Activated CD8-positive, alpha-beta T cell treated with anti-CD3 and anti-CD28 coated beads for 36 hours (primary cell): ENCODE measurements around the gene USP10. TPM values are rescaled to one million over a fixed set of nuclear protein-coding genes. Genes with fewer than 3 reads are reported as not detected.

Experiments used
- ATAC-seq: fragments of 200-7000 bp; cut with Tn5 transposase; one replicate; pipeline ENCODE4 v1.10.0; 2021; ENCODE audit warnings: mild to moderate bottlenecking, moderate library complexity
- CTCF ChIA-PET: fragments of 350-600 bp; sonication (Branson Sonifier 250); formaldehyde crosslinking; loops from one replicate; lab custom pipeline; 2021; ENCODE audit warnings: antibody characterized with exemption; lab: Charles Lee
- POLR2A ChIA-PET: fragments of 350-600 bp; sonication (Branson Sonifier 250); formaldehyde crosslinking; loops from one replicate; lab custom pipeline; 2021; ENCODE audit warnings: antibody characterized with exemption; lab: Charles Lee
- DNase-seq: peaks from one replicate; pipeline ENCODE4 v3.0.0-alpha.2; 2020
- H3K27ac Mint-ChIP-seq: one replicate; pipeline ENCODE4 v1.8.0; 2021; ENCODE audit warnings: mild to moderate bottlenecking, mixed read lengths
- H3K27me3 Mint-ChIP-seq: one replicate; pipeline ENCODE4 v1.8.0; 2021; ENCODE audit warnings: mixed read lengths
- H3K36me3 Mint-ChIP-seq: one replicate; pipeline ENCODE4 v1.8.0; 2021; ENCODE audit warnings: low read depth, mixed read lengths
- H3K4me1 Mint-ChIP-seq: one replicate; pipeline ENCODE4 v1.8.0; 2021; ENCODE audit warnings: low read depth, mixed read lengths
- H3K4me3 Mint-ChIP-seq: one replicate; pipeline ENCODE4 v1.8.0; 2021; ENCODE audit warnings: mild to moderate bottlenecking, moderate library complexity, mixed read lengths
- H3K9me3 Mint-ChIP-seq: one replicate; pipeline ENCODE4 v1.8.0; 2021; ENCODE audit warnings: mixed read lengths
- intact Hi-C: fragments of 100-400 bp; cut with micrococcal nuclease; formaldehyde crosslinking; loops from one replicate; pipeline ENCODE4 v1.10.0; 2022
- total RNA-seq, 2 experiments: library from RNA; stranded (reverse); gene quantifications; one replicate each; pipeline ENCODE4 v1.2.3, GENCODE V29; 2021
- TF ChIP-seq, protein P1 (sequence below): fragments of 200-600 bp; IDR thresholded peaks from one replicate; pipeline ENCODE4 v1.8.0; 2022; ENCODE audit warnings: antibody characterized with exemption, mild to moderate bottlenecking

Gene USP10
- total RNA-seq, 2 experiments from 2014 or later = 116 TPM

DNA sequence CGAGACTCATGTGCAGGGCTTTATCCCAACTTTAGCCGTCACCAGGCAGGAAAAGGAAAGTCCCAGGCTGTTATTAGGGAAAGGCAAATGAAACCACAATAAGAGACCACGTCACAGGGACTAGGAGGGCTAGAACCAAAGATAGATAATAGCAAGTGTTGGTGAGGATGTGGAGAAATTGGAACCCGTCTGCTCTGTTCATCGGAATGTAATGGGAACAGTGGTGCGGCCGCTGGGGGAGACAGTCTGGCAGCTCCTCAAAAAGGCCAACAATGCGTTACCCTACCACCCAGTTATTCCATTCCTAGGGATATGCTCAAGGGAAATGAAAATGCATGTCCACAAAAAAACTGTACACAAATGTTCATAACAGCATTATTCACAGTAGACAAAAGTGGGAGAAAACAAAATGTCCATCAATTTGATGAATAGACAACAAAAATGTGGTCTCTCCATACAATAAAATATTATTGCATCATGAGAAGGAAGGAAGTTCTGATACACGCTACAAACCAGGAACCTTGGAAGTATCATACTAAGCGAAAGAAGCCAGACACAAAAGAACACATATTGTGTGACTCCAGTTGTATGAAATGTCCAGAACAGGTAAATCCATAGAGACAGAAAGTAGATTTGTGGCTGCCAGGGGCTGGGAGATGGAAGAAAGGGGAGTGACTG, 19.5 kb upstream of the USP10 start:
- no peak overlapping the region for H3K4me3 Mint-ChIP-seq
- H3K27ac Mint-ChIP-seq = no peak overlapping the region
- H3K9me3 Mint-ChIP-seq = no peaks in the 10 kb centered on the region
- ChIA-PET POLR2A (no interaction called here), CTCF (interaction anchor here (1.0 to 4.4 kb wide), 3 partner anchors 8 to 49 kb away, joined by 3 to 22 read pairs (median 19); no protein-coding TSS in a partner anchor)
- no peaks in the 10 kb centered on the region for H3K4me1 Mint-ChIP-seq
- intact Hi-C loops = no loop called here
- ATAC-seq (no peak), DNase-seq (no peak)
- H3K36me3 Mint-ChIP-seq = no peaks in the 10 kb centered on the region
- TF ChIP-seq, protein P1, sequence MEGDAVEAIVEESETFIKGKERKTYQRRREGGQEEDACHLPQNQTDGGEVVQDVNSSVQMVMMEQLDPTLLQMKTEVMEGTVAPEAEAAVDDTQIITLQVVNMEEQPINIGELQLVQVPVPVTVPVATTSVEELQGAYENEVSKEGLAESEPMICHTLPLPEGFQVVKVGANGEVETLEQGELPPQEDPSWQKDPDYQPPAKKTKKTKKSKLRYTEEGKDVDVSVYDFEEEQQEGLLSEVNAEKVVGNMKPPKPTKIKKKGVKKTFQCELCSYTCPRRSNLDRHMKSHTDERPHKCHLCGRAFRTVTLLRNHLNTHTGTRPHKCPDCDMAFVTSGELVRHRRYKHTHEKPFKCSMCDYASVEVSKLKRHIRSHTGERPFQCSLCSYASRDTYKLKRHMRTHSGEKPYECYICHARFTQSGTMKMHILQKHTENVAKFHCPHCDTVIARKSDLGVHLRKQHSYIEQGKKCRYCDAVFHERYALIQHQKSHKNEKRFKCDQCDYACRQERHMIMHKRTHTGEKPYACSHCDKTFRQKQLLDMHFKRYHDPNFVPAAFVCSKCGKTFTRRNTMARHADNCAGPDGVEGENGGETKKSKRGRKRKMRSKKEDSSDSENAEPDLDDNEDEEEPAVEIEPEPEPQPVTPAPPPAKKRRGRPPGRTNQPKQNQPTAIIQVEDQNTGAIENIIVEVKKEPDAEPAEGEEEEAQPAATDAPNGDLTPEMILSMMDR = no peak
- peaks cover 4% of the 10 kb centered on the region for H3K27me3 Mint-ChIP-seq

DNA sequence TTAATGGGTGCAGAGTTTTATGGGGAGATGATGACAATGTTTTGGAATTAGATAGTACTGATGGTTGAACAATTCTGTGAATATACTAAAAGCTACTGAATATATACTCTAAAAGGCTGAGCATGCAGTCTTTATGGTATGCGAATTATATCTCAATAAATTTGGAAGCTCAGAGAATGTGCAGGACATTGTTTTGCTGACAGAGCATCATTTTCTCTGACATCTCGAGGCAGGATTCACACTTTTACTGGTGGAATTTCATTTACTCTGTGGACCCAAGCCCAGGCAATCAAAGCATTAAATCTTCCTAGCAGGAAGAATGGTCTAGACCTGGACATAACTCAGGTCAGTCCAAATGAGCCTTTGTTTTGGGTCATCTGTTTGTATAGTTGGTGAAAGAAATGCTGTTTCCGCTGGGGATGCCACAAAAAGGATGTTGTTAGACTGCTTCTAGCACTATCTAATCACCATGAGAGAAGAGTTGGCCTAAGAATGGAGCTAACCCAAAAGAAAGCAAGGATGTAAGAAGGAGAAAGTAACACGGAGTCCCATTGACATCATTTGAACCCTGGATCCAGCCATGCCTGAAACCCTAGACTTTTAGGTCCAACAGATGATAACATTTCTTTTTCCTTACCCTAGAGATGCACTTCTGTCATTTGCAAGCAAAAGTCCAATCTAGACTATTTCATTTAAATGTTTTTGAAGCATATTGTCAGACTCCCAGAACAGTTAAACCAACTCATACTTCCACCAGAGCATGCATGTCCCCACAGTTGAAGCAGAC, 18.8 kb upstream of the USP10 start:
- ChIA-PET POLR2A (no interaction called here), CTCF (interaction anchor here (1.0 to 4.4 kb wide), 3 partner anchors 9 to 49 kb away, joined by 3 to 22 read pairs (median 19); no protein-coding TSS in a partner anchor)
- H3K4me3 Mint-ChIP-seq = no peak overlapping the region
- H3K4me1 Mint-ChIP-seq = no peaks in the 10 kb centered on the region
- H3K27me3 Mint-ChIP-seq = peaks cover 4% of the 10 kb centered on the region
- TF ChIP-seq, protein P1 = no peak
- ATAC-seq (no peak), DNase-seq (no peak)
- intact Hi-C loops = no loop called here
- H3K9me3 Mint-ChIP-seq = no peaks in the 10 kb centered on the region
- H3K27ac Mint-ChIP-seq = no peak overlapping the region
- H3K36me3 Mint-ChIP-seq = no peaks in the 10 kb centered on the region

DNA sequence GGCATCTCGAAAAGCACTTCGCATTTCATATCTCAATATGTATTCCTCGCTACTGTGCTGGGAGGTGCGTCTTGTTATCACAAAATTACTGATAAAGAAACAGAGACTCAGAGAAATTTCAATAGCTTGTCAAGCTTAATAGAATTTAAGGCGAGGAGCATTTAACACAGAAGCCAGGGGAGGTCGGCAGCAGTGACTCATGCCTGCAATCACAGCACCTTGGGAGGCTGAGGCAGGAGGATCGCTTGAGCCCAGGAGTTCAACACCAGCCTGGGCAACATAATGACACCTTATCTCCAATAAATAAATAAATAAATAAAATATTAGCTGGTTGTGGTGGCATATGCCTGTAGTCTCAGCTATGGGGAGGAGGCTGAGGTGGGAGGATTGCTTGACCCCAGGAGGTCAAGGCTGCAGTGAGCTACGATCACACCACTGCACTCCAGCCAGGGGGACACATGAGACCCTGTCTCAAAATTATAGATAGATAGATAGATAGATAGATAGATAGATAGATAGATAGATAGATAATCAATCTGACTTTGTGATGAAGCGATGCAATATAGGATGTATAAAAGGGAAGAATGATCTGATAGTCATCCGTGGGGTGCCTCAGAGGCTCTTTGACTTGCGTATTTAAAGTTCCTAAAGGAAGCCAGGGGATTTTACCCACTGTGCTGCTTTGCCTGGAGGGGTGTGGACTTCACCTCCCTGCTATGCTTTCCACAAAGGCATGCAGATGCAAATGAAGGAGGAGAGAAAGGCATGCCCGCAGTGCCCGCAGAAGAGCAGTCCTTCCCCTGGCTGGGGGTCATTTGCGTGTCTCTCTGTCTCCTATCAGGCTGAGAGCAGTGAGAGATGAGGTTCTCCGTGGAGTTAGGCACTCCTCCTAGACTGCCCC, 15.9 kb upstream of the USP10 start:
- Mint-ChIP-seq H3K4me1 (peaks cover 5% of the 10 kb centered on the region), H3K27ac (no peak overlapping the region), H3K36me3 (no peaks in the 10 kb centered on the region), H3K4me3 (no peak overlapping the region), H3K9me3 (no peaks in the 10 kb centered on the region), H3K27me3 (peaks cover 5% of the 10 kb centered on the region)
- intact Hi-C loops = no loop called here
- CTCF ChIA-PET = interaction anchor here (2.0 to 5.3 kb wide), 2 partner anchors 11 to 42 kb away, joined by 10 to 36 read pairs; no protein-coding TSS in a partner anchor
- POLR2A ChIA-PET = interaction anchor here (0.8 kb wide), 1 partner anchor 39 kb away, joined by 3 read pairs; no protein-coding TSS in a partner anchor
- TF ChIP-seq, protein P1 = no peak
- no peak for DNase-seq
- ATAC-seq = no peak

DNA sequence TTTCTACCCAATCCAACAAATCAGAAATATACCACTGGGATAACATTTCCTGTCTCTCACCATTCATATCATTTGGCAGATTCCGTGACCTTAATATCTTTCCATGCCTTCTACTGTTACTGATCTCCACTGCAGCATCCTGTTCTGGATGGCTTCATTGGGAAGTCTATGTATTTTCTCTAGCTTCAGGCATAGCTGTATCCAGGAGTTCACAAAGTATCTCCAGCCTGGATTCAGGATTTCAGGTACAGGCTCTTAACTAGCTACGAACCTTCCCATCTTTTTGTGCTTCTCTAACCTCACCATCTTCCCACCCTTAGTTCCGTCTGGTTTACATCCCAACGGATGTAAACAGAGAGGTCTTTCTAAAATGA, 15.2 kb upstream of the USP10 start:
- intact Hi-C loops = no loop called here
- DNase-seq (no peak), ATAC-seq (no peak)
- peaks cover 7% of the 10 kb centered on the region for H3K27me3 Mint-ChIP-seq
- no peaks in the 10 kb centered on the region for H3K9me3 Mint-ChIP-seq
- no peak overlapping the region for H3K4me3 Mint-ChIP-seq
- H3K27ac Mint-ChIP-seq = no peak overlapping the region
- ChIA-PET CTCF (interaction anchor here (0.8 to 5.3 kb wide), 4 partner anchors 9 to 54 kb away, joined by 3 to 36 read pairs (median 8); no protein-coding TSS in a partner anchor), POLR2A (interaction anchor here (0.8 to 2.0 kb wide), 3 partner anchors 19 to 40 kb away, joined by 3 to 6 read pairs (median 3); no protein-coding TSS in a partner anchor)
- TF ChIP-seq, protein P1 = no peak
- peaks cover 5% of the 10 kb centered on the region for H3K4me1 Mint-ChIP-seq
- H3K36me3 Mint-ChIP-seq = no peaks in the 10 kb centered on the region
